Stimulated activated CD4-positive, alpha-beta T cell treated with anti-CD3 and anti-CD28 coated beads, Interleukin-15, amount 100 ng/mL, for 24 hours (primary cell): ENCODE results near the gene NUP205.
"Not testable (repeated sequence)": the region's sequence is repeated elsewhere in the genome, so short reads cannot be mapped to it uniquely, and the experiment has no call there.

Experiments used
- DNase-seq: peaks from one replicate; pipeline ENCODE4 v3.0.0-alpha.2; 2020

Gene NUP205

GRCh38 chr7:135620980-135621850 lies 63.5 kb downstream of the NUP205 start:
- peak; percentile 26 for DNase-seq

- DNase-seq = no peak
Measured at GRCh38 chr7:135634191-135634878, 76.6 kb downstream of the NUP205 start.

DNA sequence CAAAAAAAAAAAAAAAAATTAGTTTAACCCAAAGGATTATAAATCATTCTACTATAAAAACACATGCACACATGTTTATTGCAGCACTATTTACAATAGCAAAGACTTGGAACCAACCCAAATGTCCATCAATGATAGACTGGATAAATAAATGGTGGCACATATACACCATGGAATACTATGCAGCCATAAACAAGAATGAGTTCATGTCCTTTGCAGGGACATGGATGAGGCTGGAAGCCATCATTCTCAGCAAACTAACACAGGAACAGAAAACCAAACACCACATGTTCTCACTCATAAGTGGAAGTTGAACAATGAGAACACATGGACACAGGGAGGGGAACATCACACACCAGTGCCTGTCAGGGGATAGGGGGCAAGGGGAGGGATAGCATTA lies 82.0 kb downstream of the NUP205 start:
- DNase-seq = not testable (repeated sequence)

GRCh38 chr7:135644154-135644553 lies 86.4 kb downstream of the NUP205 start:
- DNase-seq = no peak

DNA sequence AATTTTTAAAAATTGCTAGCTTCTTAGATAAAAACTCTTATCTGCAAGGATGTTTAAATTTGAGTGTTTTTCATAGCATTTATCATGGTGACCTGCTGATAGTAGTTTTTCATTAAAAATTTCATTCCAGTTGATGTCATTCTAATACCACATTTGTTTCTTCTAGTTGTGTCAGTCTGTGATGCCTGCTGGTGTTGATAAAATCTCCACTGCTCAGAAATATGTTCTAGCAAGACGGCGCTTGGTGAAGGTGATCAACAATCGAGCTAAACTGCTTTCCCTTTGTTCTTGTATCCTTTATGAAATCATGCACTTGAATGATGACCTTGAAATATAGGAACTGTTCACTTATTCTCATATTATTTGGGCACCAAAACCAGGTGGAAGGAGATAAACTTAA lies 87.0 kb downstream of the NUP205 start:
- no peak for DNase-seq

DNA sequence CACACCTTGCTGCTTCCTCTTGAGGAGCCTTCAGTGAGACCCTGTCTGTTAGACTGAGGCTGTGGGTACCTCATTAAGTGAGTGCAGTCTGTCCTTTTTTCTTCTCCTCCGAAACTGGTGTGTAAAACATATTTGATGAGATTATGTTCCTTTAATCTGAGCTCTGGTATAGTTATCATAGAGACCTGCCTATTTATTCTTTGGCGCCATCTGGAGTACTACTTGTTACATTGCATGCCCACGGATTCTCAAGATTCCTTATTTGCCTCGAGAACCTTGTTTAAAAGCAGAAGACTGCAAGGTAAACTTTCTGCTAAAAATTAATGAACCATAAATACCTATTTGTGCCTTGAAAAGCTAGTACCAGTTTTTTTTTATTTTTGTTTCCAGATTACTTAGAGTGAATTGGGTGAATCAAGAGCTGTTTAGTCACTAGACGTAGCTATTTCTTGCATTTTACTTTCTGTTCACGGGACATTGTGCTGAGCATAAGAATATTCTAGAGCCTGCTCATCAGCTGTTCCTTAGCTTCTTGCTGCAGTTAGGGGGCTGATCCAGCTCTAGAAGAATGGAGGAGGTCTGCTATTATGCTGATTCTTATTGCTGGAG lies 87.7 kb downstream of the NUP205 start:
- no peak for DNase-seq

DNA sequence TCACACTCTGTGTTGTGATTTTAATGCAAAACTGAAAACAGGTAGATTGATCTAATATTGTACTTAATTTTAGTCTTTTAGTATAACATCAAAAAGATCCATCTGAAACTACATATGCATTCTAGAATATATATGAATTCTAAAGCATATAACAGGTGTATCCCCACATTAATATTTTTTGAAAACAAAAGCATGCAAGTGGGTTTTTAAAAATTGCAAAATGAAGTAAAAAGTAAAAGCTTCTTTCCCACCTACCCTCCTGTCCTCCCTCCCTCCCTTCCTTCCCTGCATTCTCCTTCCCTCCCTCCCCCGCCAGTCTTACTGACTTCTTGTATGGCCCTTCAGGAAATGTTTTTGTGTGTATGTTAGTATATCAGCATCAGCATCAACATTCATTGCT lies 90.0 kb downstream of the NUP205 start:
- DNase-seq = no peak

GRCh38 chr7:135648235-135648634 lies 90.5 kb downstream of the NUP205 start:
- no peak for DNase-seq

GRCh38 chr7:135650831-135651573 lies 93.3 kb downstream of the NUP205 start:
- no peak for DNase-seq

DNA sequence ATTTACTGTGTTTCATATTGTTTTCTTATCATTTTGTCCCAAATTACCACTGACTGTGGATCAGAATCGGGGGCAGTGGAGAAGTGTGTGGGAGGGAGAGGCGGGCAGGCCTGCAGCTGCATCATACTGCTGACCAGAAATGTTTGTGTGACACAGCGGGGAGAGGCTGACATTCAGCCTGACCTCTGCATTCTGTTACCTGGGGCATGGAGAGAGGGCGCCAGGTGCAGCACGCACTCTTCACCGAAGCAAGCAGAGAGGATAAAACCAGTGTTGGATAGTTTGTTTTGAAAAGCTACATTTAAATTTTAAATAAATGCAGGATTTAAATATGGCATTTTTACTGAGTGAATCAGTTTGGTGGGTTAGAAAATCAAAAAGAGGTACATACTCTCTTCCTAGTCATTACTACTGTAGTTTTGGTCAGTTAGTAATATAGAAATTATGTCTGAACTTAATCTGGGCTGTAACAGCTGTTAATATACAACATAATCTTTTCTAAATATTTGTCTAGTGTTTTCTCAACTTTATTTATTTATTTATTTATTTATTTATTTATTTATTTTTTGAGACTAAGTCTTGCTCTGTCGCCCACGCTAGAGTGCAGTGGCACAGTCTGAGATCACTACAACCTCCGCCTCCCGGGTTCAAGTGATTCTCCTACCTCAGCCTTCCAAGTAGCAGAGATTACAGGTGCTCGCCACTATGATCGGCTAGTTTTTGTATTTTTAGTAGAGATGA lies 95.8 kb downstream of the NUP205 start:
- DNase-seq = no peak

- DNase-seq = no peak
Measured at GRCh38 chr7:135658564-135658963, 100.8 kb downstream of the NUP205 start.

DNA sequence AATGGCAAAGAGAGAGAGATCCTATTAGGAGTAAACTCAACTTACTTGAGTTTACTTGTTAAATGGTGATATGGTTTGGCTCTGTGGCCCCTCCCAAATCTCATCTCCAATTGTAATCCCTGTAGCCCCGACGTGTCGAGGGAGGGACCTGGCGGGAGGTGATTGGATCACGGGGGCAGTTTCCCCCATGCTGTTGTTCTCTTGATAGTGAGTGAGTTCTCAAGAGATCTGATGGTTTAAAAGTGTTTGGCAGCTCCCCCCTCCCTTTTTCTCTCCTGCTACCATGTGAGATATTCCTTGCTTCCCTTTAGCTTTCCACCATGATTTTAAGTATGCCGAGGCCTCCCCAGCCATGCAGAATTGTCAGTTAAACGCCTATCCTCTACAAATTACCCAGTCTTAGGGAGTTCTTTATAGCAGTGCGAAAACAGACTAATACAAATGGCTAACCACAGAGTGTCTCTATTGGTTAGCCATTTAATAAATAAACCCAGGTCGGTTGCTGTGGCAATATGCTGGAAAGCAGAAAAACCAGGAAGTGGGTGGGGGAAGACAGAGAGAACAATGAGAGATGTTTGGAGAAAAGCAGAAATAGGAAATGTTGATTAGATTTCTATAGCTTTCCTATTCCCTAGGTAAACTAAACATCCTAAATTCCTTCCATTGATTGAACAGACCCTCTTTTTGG lies 101.6 kb downstream of the NUP205 start:
- no peak for DNase-seq

GRCh38 chr7:135661311-135662122 lies 103.8 kb downstream of the NUP205 start:
- no peak for DNase-seq

DNA sequence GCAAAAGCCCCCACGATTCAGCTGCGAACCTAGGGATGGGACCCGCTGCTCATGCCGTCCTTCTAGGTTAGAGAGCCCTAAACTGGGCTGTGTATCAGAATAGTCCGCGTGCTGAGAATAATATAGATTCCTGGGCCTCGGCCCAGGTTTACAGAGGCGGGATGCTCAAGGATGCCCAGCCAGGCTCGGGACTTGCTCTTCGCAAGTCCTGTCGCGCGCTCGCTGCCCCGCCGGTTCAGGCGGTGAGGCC lies 104.3 kb downstream of the NUP205 start:
- DNase-seq = no peak

DNA sequence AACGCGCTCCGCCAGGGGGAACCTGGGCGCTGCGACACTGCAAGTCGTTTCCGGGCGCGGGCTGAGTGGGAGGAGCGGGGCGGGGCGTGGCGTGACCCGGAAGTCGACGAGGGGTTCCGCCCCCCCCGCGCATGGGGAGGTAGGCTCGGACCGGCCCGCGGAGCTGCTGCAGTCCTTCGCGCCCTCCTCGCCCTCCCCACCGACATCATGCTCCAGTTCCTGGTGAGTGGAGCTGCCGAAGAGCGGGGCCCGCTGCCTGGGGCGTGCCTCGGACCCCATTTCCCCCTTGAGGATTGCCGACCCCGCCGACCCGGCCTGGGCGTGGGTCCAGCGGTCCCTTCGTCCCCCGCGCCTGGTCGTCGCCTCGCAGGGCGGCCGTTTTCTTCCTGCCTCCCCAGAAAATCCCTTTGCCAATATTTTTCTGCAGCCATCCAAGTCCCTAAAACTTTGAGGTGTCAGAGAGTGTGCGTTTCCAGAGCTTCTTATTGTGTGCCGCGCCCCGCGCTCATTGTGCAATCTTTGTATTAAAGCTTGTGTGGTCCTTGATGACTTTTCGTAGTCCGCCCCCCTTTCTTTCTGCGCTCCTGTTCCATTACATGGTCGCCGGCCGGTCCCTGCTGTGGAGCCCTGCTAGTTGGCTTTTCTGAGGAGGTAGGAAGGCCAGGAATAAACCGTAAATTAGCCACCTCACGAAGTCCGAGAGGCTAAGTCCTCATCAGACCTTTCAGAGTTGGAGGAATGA lies 104.8 kb downstream of the NUP205 start, which contains the start of gene STMP1:
STMP1 (plus strand) TSS at position 142 of the 742 bp plus-strand sequence.
- DNase-seq = peak; percentile 97

GRCh38 chr7:135664046-135664589 lies 106.4 kb downstream of the NUP205 start:
- no peak for DNase-seq

- no peak for DNase-seq
Measured at GRCh38 chr7:135665042-135665441, 107.3 kb downstream of the NUP205 start.

- no peak for DNase-seq
Measured at GRCh38 chr7:135666156-135666555, 108.4 kb downstream of the NUP205 start.

DNA sequence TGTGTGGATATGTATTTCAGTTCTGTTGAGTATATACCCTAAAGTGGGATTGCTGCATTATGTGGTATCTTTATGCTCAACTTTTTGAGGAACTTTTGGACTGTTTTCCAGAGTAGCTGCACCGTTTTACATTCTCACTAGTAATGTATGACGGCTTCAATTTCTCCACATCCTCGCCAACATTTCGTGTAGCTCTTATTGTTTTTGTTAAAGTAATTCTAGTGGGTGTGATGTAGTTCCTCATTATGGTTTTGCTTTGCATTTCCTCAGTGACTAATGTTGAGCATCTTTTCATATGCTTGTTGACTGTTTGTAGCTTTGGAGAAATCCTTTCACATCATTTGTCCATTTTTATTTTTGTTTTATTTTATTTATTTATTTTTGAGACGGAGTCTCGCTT lies 109.1 kb downstream of the NUP205 start:
- no peak for DNase-seq

GRCh38 chr7:135667626-135668025 lies 109.9 kb downstream of the NUP205 start:
- not testable (repeated sequence) for DNase-seq
